ENCODE measurements around the gene CDC20.

DNA sequence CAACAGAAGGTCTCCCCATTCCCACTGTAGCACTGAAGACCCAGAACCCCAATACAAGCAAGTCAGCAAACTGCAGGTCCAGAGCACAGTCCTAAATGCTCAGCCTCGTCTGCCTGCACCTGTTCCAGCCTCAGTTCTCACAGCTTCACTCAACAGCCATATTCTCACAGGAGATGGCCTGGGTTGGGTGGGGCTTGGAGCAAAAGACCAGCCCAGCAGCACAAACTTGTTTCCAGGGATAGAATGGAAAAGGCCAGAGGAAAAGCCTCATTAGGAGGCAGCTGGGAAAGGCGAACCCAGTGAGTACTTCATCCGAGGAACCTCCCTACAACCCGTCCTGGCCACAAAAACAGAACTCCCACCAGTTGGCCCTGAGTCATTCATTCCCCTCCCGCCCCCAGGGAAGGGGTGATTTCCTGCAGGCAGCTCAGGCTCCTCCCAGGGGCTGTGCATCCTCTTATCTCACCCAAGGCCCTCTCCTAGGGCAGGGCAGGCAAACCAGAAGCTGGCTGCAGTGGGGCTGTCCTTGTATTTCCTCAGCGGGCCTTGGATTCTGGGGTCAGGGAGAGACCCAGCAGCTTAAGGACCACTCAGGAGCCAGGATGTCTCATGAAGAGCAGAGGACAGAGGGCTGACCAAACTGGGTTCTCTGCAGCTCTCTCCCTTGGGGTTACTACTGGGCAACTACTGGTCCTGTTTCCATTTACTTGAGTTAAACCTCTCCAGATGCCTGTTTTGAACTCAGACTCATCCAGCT is 28.6 kb upstream of the CDC20 start:
- no peak for TF ChIP-seq SIN3A (IDR thresholded peaks at IDR 0.05; ENCODE audit: borderline replicate concordance, insufficient read depth, low read length)
- TF ChIP-seq TAF1 (IDR thresholded peaks at IDR 0.05; ENCODE audit: borderline replicate concordance, insufficient read depth, low read length) = no peak
